Measurements from ENCODE around the gene BRICD5. TPM values are rescaled to one million over a fixed set of nuclear protein-coding genes. Genes with fewer than 3 reads are reported as not detected.

BRICD5 gene
- total RNA-seq, 3 donors from 2014 or later (not counting 1 experiment from before 2014, with no cell fraction given), result 3.2 to 5.2 (median 3.6) TPM

DNA sequence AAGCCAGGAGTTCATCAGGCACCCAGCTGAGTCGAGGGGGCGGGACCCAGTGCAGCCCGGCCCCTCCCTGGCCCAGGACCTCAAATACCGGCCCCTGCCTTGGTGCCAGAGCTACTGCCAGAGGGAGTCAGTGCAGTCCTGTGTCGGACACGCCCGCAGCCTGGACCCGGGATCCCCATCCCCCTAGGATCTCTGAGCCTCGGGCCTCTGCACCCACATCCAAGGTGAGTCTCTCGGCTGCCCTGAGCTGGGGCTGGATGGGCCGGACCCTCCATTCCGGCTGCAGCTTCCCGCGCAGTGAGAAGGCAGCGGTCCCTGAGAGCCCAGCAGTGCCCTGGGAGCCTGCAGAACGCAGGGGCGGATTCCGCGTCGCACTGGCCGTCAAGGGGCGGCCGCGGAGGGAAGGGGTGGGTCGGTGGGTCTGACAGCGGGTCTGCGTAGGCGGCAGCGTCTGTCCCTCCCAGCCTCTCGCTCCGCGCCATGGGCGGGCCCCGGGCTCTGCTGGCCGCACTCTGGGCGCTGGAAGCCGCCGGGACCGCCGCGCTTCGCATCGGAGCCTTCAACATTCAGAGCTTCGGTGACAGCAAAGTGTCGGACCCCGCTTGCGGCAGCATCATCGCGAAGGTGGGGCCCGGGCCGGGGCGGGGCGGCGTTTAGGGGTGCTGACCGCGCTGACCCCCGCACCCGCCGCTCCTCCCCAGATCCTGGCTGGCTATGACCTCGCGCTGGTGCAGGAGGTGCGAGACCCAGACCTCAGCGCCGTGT is 25.9 kb upstream of the BRICD5 start, which contains the start of gene DNASE1L2:
Gene DNASE1L2 (plus strand): TSS at position 108 of the 765 bp plus-strand sequence. CDS start 373 bp downstream, at position 481.
- WGBS (ENCODE audit: insufficient coverage), result 19% methylated on average over 64 of the region's 64 CpGs
- H3K9me3 Mint-ChIP-seq, result no peaks in the 10 kb centered on the region
- TF ChIP-seq, protein P1, sequence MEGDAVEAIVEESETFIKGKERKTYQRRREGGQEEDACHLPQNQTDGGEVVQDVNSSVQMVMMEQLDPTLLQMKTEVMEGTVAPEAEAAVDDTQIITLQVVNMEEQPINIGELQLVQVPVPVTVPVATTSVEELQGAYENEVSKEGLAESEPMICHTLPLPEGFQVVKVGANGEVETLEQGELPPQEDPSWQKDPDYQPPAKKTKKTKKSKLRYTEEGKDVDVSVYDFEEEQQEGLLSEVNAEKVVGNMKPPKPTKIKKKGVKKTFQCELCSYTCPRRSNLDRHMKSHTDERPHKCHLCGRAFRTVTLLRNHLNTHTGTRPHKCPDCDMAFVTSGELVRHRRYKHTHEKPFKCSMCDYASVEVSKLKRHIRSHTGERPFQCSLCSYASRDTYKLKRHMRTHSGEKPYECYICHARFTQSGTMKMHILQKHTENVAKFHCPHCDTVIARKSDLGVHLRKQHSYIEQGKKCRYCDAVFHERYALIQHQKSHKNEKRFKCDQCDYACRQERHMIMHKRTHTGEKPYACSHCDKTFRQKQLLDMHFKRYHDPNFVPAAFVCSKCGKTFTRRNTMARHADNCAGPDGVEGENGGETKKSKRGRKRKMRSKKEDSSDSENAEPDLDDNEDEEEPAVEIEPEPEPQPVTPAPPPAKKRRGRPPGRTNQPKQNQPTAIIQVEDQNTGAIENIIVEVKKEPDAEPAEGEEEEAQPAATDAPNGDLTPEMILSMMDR (IDR thresholded peaks at IDR 0.05), result no peak

DNA sequence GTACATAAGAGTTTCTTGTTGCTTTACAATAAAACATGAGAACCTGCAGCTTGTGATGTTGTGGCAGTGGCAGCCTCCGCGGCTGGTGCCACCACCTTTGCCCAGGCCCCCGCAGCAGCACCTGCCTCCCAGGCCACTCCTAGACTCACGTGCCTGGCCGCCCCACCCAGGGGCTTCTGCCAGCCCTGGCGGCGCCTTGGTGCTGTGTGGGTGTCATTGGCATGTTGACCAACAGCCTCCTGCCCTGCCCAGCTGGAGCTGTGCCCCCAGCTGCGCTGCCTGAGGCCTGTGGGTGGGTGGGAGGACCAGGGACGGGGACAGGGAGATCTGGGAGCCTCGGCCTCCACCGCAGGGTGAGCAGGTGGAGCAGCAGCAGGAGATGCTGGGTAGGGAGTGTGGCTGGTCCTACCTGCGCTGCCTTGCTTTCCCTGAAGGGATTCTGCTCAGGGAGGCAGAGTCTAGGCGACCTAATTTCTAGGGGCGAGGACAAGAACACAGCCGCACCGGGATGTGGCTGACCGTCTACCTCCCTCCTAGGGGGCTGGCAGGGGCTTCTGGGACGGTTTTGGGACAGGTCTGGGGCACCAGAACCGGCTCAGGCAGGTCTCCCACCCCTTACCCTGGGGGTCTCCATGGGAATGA is 25.2 kb upstream of the BRICD5 start:
- Histone ChIP-seq H3K27me3 (ENCODE audit: control insufficient read depth, insufficient read depth, low read length) (peaks cover 6% of the 10 kb centered on the region), H3K4me3 (ENCODE audit: low read length) (no peak overlapping the region), H3K27ac (ENCODE audit: low read length) (no peak overlapping the region), H3K9me3 (ENCODE audit: control insufficient read depth, insufficient read depth, low read length) (no peaks in the 10 kb centered on the region), H3K36me3 (ENCODE audit: control insufficient read depth, insufficient read depth, low read length) (peaks cover 44% of the 10 kb centered on the region), H3K4me1 (ENCODE audit: control insufficient read depth, insufficient read depth, low read length) (peaks cover 13% of the 10 kb centered on the region)
- intact Hi-C loops (cut with micrococcal nuclease), result no loop called here
- no peaks in the 10 kb centered on the region for H3K36me3 Mint-ChIP-seq
- ATAC-seq (no peak), DNase-seq (no peak)
- no peaks in the 10 kb centered on the region for H3K9me3 Mint-ChIP-seq
- 90% methylated on average over 19 of the region's 19 CpGs for WGBS (ENCODE audit: insufficient coverage)
- H3K4me1 Mint-ChIP-seq, result no peaks in the 10 kb centered on the region
- H3K4me3 Mint-ChIP-seq, result no peak overlapping the region
- no peak overlapping the region for H3K27ac Mint-ChIP-seq
- H3K27me3 Mint-ChIP-seq (ENCODE audit: low read depth in 2 of 2), result no peaks in the 10 kb centered on the region
- TF ChIP-seq, protein P1 (IDR thresholded peaks at IDR 0.05), result no peak

More for the DNA sequence above, 25.9 kb upstream of the BRICD5 start, which contains the start of gene DNASE1L2:
- Histone ChIP-seq H3K4me1 (ENCODE audit: control insufficient read depth, insufficient read depth, low read length) (peaks cover 13% of the 10 kb centered on the region), H3K36me3 (ENCODE audit: control insufficient read depth, insufficient read depth, low read length) (peaks cover 37% of the 10 kb centered on the region), H3K27me3 (ENCODE audit: control insufficient read depth, insufficient read depth, low read length) (peaks cover 6% of the 10 kb centered on the region), H3K4me3 (ENCODE audit: low read length) (no peak within 1 kb of the TSS), H3K9me3 (ENCODE audit: control insufficient read depth, insufficient read depth, low read length) (no peaks in the 10 kb centered on the region), H3K27ac (ENCODE audit: low read length) (no peak within 1 kb of the TSS)
- ATAC-seq (peak in 1 of 3 donors; percentile 24), DNase-seq (no peak)
- Mint-ChIP-seq H3K27ac (no peak within 1 kb of the TSS), H3K27me3 (ENCODE audit: low read depth in 2 of 2) (no peaks in the 10 kb centered on the region), H3K36me3 (no peaks in the 10 kb centered on the region), H3K4me3 (no peak within 1 kb of the TSS), H3K4me1 (no peaks in the 10 kb centered on the region)
- intact Hi-C loops (cut with micrococcal nuclease), result no loop called here

- WGBS (ENCODE audit: insufficient coverage), result 95% methylated on average over 28 of the region's 28 CpGs
- ATAC-seq, result no peak
- no peak for DNase-seq
- intact Hi-C loops (cut with micrococcal nuclease), result no loop called here
- H3K4me3 Mint-ChIP-seq, result no peak overlapping the region
- no peaks in the 10 kb centered on the region for H3K36me3 Mint-ChIP-seq
- peaks cover 13% of the 10 kb centered on the region for H3K4me1 ChIP-seq (ENCODE audit: control insufficient read depth, insufficient read depth, low read length)
- H3K27me3 Mint-ChIP-seq (ENCODE audit: low read depth in 2 of 2), result no peaks in the 10 kb centered on the region
- TF ChIP-seq, protein P1 (IDR thresholded peaks at IDR 0.05), result no peak
- H3K9me3 Mint-ChIP-seq, result no peaks in the 10 kb centered on the region
- H3K4me1 Mint-ChIP-seq, result no peaks in the 10 kb centered on the region
- H3K27ac ChIP-seq (ENCODE audit: low read length), result no peak overlapping the region
- no peak overlapping the region for H3K27ac Mint-ChIP-seq
- H3K9me3 ChIP-seq (ENCODE audit: control insufficient read depth, insufficient read depth, low read length), result no peaks in the 10 kb centered on the region
- peaks cover 6% of the 10 kb centered on the region for H3K27me3 ChIP-seq (ENCODE audit: control insufficient read depth, insufficient read depth, low read length)
- no peak overlapping the region for H3K4me3 ChIP-seq (ENCODE audit: low read length)
- H3K36me3 ChIP-seq (ENCODE audit: control insufficient read depth, insufficient read depth, low read length), result peaks cover 46% of the 10 kb centered on the region
Measured at GRCh38 chr16:2235234-2235651, 24.6 kb upstream of the BRICD5 start.
